ENCODE measurements around the gene GRIK4.

DNA sequence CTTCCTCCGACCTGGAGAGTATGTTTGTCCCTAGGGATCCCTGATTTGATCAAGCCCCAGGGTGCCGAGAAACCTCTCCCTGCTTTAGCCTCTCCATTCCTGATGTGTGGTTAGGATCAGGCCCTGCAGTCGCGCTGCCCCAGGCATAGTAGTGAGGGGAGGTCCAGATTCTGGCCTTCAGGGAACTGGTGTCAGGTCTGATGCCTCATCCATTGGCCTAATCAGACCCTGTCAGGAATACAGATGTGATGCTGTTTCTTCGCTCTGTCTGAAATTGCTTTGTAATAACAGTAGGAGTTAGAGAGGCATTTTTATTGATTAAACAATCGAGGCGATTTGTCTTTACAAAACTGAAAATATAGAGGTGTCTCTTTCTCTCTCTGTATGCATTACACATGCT, 75.2 kb downstream of the GRIK4 start:
- no peak for TF ChIP-seq TCF7 (CRISPR knock-in tag; IDR thresholded peaks at IDR 0.05; ENCODE audit: low read depth)
- TF ChIP-seq, protein P1, sequence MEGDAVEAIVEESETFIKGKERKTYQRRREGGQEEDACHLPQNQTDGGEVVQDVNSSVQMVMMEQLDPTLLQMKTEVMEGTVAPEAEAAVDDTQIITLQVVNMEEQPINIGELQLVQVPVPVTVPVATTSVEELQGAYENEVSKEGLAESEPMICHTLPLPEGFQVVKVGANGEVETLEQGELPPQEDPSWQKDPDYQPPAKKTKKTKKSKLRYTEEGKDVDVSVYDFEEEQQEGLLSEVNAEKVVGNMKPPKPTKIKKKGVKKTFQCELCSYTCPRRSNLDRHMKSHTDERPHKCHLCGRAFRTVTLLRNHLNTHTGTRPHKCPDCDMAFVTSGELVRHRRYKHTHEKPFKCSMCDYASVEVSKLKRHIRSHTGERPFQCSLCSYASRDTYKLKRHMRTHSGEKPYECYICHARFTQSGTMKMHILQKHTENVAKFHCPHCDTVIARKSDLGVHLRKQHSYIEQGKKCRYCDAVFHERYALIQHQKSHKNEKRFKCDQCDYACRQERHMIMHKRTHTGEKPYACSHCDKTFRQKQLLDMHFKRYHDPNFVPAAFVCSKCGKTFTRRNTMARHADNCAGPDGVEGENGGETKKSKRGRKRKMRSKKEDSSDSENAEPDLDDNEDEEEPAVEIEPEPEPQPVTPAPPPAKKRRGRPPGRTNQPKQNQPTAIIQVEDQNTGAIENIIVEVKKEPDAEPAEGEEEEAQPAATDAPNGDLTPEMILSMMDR (IDR thresholded peaks at IDR 0.05), result no peak
- TF ChIP-seq CREM (CRISPR knock-in tag; IDR thresholded peaks at IDR 0.05), result no peak

Data from WTC11 (cell line).